ENCODE results near the gene MIS18A.

DNA sequence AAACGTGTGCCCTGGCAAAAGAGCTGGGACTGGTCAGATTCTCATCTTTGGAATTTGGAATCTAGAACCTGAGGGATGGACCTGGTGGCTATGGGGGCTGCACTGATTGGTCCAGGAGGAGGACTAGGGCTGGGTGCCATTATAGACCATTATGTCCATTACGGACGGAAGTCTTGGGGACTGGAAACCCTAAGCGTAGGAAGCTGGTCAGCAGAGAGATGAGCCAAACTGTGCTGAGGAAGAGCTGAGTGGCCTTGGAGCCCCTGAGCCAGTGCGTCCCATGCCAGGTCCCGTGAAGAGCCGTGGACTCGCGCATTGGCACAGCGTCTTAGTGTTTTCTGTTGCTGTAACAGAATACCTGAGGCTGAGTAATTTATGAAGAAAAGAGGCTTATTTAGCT lies 29.8 kb upstream of the MIS18A start:
- TF ChIP-seq, protein P1, sequence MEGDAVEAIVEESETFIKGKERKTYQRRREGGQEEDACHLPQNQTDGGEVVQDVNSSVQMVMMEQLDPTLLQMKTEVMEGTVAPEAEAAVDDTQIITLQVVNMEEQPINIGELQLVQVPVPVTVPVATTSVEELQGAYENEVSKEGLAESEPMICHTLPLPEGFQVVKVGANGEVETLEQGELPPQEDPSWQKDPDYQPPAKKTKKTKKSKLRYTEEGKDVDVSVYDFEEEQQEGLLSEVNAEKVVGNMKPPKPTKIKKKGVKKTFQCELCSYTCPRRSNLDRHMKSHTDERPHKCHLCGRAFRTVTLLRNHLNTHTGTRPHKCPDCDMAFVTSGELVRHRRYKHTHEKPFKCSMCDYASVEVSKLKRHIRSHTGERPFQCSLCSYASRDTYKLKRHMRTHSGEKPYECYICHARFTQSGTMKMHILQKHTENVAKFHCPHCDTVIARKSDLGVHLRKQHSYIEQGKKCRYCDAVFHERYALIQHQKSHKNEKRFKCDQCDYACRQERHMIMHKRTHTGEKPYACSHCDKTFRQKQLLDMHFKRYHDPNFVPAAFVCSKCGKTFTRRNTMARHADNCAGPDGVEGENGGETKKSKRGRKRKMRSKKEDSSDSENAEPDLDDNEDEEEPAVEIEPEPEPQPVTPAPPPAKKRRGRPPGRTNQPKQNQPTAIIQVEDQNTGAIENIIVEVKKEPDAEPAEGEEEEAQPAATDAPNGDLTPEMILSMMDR (IDR thresholded peaks at IDR 0.05), result no peak
- no peak for TF ChIP-seq POLR2A (IDR thresholded peaks at IDR 0.05)
